Fibroblast of skin of left quadriceps (primary cell): ENCODE results near the gene USP35.
A peak's percentile ranks its signal among the peaks of the same experiment; 100 is the strongest.
"Not testable (repeated sequence)": the region's sequence is repeated elsewhere in the genome, so short reads cannot be mapped to it uniquely, and the experiment has no call there.

Experiments
- DNase-seq, 2 experiments: peaks; one replicate each; pipeline ENCODE4 v3.0.0-alpha.2; 2013; ENCODE audit warnings: low read depth in 2 of 2

Gene USP35

GRCh38 chr11:78233046-78233445 is 44.3 kb downstream of the USP35 start:
- not testable (repeated sequence) for DNase-seq

DNA sequence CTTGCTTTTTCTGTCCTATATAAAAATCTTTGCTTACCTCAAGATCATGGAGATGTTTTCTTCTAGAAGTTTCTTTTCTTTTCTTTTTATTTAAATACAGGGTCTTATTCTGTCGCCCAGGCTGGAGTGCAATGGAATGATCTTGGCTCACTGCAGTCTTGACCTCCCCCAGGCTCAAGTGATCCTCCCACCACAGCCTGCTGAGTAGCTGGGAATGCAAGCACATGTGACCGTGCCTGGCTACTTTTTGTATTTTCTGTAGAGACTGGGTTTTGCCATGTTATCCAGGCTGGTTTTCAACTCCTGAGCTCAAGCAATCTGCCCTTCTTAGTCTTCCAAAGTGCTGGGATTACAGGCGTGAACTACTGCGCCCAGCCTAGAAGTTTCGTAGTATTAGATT is 45.3 kb downstream of the USP35 start:
- no peak for DNase-seq

DNA sequence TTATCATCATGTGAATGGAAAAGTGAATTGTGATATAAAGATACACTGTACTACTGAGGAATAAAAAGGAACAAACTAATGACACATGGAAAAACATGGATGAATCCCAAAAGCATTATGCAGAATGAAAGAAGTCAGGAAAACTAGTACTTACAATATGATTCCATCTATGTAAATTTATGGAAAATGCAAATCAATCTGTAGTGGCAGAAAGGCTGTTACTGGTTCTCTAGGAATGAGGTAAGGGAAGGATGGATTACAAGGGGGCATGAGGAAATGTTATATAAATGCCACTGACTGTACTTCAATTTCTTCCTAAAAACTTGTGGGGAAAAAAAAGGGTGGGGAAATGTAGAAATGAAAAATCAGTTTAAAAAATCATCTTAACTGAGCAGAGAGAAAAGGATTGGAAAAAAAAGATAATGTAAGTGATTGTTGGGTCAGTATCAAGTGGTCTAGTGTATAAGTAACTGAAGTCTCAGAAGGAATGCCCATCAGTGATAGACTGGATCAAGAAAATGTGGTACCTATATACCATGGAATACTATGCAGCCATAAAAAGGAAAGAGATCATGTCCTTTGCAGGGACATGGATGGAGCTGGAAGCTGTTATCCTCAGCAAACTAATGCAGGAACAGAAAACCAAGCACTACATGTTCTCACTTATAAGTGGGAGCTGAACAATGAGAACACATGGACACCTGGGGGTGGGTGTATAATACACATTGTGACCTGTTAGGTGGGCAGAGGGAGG is 48.8 kb downstream of the USP35 start:
- no peak for DNase-seq

DNA sequence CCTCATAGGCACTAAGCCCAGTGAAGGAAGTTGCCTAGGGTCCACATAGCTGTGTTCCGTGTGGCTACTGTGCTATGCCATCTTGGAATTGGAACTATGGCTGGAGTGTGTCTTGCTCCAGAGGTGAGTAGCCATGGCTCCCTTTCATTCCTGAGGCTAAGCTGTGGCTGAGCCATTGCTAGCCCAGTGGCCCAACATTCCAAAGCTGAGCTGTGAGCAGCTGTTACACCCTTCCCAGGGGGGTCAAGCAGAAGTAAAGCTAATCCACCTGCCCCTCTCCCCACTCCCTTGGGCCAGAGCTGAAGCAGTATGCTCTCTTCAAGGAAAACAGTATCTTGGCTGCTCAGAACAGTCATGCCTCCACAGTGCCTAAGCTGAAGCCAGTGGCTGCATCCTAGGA is 51.1 kb downstream of the USP35 start:
- DNase-seq, result no peak

GRCh38 chr11:78241475-78241874 is 52.8 kb downstream of the USP35 start:
- no peak for DNase-seq

DNA sequence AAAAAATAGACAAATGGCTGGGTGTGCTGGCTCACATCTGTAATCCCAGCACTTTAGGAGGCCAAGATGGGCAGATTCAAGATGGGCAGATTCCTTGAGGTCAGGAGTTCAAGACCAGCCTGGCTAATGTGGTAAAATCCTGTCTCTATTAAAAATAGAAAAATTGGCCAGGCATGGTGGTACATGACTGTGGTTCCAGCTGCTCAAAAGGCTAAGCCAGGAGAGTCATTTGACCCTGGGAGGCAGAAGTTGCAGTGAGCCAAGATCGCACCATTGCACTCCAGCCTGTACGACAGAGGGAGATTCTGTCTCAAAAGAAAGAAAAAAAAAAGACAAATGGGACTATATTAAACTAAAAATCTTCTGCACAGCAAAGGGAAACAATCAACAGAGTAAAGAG is 55.4 kb downstream of the USP35 start:
- no peak for DNase-seq

DNA sequence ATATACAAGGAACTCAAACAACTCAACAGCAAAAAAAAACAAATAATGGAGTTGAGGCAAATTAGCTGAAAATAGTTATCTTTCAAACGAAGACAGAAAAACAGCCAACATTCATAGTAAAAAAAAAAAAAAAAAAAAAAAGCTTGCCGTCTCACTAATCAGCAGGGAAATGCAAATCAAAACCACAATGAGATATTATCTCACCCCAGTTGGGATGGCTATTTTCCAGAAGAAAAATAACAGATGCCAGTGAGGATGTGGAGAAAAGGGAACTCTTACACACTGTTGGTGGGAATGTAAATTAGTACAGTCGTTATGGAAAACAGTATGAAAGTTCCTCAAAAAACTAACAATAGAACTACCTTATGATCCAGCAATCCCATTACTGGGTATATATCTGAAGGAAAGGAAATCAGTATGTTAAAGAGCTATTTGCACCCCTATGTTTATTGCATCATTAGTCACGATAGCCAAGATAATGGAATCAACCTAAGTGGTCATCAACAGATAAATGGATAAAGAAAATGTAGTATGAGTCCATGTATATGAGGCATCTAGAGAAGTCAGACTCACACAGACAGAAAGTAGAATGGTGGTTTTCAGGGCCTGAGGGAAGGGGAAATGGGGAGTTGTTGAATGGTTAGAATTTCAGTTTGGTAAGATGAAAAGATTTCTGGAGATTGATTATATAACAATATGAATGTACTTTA is 56.0 kb downstream of the USP35 start:
- DNase-seq, result peak; percentile 43 to 45

GRCh38 chr11:78248191-78248590 is 59.5 kb downstream of the USP35 start:
- DNase-seq, result peak; percentile 58 to 69

DNA sequence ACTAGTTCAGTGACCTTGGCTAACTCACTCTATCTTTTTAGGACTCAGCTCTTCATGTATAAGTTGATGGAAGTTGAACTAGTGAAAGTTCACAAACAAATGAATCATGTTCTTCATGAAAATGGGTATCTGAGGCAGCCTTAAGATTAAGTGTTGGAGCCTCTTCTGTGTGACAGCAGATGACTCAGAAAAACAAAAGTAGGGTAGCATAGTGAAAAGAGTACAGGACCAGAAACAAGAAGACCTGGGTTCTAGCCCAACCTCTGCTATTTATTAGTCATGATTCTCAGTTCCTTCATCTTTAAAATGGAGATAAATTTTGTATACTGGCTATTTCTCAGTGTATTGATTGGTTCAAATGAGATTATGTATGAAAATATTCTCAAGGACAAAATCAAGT is 60.2 kb downstream of the USP35 start:
- DNase-seq, result no peak

DNA sequence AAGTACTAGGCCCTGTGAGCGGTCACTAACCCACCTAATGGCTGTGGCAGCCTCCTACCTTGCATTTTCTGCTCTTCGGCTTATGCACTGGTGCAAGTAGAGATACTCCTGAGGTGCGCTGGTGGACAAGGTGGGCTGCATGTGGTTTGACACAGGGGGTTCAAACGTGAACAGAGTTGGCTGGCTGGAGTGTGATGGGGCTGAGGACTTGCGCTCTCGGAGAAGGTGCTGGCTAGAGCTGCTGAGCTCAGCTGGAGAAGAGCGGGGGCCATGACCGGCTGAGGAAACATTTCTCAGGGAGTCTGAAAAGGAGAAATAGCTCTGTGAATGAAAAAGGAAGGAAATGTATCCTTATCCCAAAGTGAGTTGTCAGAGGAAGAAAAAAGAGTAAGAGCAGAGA is 61.4 kb downstream of the USP35 start:
- DNase-seq, result no peak

DNA sequence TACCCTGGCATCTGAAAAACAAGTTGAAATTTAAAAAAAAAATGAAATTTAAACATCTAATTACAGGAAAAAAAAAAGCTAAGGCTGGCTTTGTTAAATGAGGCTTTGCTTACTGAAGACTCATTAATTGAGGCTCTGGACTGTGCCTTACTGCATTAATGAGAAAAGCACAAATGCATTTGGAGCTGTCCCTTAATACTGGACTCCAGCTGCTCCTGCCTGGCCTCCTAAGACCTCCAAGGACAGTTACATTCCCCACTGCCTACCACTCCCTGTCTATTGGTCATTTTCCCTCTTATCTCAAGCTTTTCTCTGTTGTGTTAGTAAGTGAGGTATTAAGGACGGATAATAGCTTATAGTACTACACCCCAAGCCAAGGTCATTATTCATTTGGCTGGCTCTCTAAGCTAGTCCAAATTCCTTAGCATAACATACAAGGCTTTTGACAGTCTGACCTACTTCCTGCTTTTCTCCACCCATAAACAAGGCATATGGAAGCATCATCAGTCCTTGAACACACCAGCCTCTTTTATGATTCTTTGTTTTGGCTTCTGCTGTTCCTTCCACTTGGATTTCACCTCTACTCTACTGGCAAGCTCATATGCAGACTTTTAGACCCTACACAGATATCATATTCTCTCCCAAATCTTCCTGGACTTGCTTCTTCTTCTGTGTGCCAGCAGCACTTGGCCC is 62.5 kb downstream of the USP35 start:
- no peak for DNase-seq

DNA sequence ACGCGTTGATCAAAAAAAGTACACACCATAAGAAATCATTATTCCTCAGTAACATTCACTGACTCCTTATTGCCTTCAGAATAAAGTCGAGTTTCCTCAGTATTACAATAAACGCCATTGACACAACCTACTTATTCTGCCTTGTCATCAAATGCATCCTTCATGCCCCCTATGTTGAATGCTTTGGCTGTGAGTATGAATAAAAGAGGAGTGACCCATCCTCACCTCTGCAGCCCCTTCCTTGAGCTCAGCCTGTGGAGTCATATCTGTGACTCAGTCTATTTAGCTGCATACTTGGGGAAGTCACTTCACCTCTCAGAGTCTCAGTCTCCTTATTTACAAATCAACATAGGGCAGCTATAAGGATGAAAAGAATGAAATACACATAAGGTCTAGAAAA is 65.1 kb downstream of the USP35 start:
- no peak for DNase-seq

DNA sequence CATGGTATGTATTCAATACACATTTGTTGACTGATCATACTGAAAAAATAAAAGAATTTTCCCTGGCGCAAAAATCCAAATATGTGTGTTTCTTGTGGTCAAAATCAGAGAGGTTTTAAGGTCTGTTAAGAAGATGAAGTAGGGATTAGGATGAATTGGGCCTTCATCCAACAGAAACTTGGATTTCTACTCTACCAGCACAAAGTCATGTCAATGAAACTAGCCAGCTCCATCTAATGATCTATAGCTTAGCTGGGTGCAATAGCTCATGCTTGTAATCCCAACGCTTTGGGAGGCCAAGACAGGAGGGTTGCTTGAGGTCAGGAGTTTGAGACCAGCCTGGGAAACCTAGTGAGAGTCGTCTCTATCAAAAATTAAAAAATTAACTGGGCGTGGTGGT is 65.5 kb downstream of the USP35 start:
- DNase-seq, result no peak

DNA sequence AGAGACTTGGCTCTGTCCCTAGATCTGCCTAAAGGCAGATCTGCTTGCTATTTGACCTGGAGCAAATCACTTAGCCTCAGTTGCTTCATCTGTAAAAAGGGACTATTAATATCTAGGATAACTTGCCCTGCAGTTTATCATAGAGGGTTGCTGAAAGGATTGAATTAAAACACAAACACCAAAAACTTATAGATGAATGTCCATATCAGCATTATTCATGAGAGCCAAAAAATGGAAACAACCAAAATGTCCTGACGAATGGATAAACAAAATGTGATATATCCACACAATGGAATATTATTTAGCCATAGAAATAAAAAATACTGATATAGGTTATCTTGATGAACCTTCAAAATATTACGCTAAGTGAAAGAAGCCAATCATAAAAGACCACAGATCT is 67.2 kb downstream of the USP35 start:
- no peak for DNase-seq

DNA sequence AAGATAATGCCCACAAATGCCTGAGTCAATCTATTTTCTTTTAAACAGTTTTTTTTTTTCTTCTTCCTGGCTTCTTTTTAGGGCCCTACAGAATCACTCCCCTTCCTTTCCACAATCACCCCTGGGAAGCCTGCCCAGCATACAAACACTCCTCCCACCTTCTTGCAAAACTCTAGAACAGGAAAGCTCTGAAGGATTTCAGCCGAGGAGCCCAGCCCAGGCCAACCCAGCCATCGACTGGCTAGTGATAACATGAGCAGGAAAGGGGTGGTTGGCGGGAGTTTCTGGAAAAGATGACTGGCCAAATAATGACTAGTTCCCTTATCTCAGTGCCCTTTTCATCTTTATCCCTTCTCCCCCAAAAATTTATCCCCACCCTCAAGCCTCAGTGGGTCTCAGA is 68.2 kb downstream of the USP35 start:
- DNase-seq, result peak; percentile 45 to 56

GRCh38 chr11:78257654-78258053 is 68.9 kb downstream of the USP35 start:
- DNase-seq, result no peak

- DNase-seq, result no peak
Measured at GRCh38 chr11:78259777-78260487, 71.2 kb downstream of the USP35 start.

- DNase-seq, result no peak
Measured at GRCh38 chr11:78261367-78261766, 72.6 kb downstream of the USP35 start.

DNA sequence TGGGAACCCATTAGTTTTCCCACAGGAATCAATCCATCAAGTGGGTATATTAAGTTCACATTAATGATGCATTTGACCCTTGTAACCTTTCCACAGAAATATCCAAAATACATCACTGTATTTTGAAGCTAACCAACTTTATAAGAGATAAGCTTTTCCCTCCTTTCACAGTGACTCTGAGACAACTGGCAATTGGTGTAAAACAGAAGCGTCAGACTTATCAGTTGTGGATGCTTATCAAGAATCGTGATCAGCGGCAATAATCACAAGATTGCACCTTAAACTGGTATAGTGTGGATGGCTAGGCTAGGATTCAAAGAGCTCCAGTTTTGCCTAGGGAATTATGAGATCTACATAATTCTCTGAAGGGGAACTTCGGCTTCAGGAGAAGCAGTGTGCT is 73.1 kb downstream of the USP35 start:
- no peak for DNase-seq

DNA sequence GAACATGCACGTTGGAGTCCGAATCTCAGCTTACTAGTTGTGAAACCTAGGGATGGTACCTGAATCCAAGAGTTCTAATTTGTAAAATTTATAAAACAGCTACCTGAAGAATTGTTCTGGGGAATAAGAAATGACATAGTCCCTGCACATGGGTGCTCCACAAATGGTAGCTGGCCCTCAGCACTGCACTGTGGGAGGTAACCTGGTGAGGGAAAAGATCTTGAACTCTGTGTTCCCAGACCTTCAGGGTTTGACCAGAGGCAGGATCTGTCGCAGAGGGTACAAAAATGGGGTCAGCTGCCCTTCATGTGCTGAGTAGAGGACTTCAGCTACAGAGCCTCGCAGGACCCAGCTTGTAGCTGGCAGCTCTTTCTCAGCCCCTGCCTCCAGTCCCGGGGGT is 73.5 kb downstream of the USP35 start:
- no peak for DNase-seq

- no peak for DNase-seq
Measured at GRCh38 chr11:78262691-78263090, 74.0 kb downstream of the USP35 start.
